Transverse colon (tissue), 4 donors: ENCODE data around the gene EML5.

Source experiments
- POLR2A ChIP-seq: fragments of 450-650 bp; IDR thresholded peaks from one replicate; pipeline ENCODE4 v1.6.1; 2016; ENCODE audit warnings: antibody characterized with exemption, mild to moderate bottlenecking, moderate library complexity
- POLR2AphosphoS5 ChIP-seq, 3 donors: sonication (generic); formaldehyde crosslinking; IDR thresholded peaks; one replicate each; pipeline ENCODE4 v1.6.1; 2016; ENCODE audit warnings: antibody characterized with exemption in 3 of 3
- TF ChIP-seq, protein P1 (sequence below), 5 experiments: fragments of 200-600 bp in 3 of 5; fragments of 450-650 bp in 2 of 5; sonication (generic) in 3 of 5; IDR thresholded peaks; 1 replicate in 2 of 5; 2 replicates in 3 of 5; pipeline ENCODE4 v1.5.1; 2016 to 2017; ENCODE audit warnings: antibody characterized with exemption in 5 of 5, inconsistent platforms in 3 of 5, mild to moderate bottlenecking in 2 of 5, moderate library complexity in 1 of 5

DNA sequence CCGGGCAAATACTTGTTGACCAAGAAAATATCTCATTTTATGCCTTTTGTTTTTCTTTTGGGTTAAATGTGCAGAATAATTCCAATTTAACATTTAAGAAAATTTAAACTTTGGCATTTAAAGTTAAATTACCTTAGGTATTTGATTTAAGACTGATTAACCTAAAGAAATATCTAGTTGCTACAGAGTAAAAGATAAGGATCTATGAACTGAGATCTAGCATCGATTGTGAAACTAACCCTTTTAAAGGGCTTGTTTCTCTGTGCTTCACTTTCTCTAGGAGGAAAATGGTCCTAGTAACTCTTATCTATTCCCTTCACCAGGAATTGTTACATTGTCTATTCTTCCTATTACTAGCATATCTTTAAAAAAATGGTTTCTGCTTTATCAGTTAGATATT, 29.1 kb upstream of the EML5 start:
- TF ChIP-seq POLR2A (no peak), POLR2AphosphoS5 (IDR thresholded peaks at IDR 0.05) (no peak)
- TF ChIP-seq, protein P1, sequence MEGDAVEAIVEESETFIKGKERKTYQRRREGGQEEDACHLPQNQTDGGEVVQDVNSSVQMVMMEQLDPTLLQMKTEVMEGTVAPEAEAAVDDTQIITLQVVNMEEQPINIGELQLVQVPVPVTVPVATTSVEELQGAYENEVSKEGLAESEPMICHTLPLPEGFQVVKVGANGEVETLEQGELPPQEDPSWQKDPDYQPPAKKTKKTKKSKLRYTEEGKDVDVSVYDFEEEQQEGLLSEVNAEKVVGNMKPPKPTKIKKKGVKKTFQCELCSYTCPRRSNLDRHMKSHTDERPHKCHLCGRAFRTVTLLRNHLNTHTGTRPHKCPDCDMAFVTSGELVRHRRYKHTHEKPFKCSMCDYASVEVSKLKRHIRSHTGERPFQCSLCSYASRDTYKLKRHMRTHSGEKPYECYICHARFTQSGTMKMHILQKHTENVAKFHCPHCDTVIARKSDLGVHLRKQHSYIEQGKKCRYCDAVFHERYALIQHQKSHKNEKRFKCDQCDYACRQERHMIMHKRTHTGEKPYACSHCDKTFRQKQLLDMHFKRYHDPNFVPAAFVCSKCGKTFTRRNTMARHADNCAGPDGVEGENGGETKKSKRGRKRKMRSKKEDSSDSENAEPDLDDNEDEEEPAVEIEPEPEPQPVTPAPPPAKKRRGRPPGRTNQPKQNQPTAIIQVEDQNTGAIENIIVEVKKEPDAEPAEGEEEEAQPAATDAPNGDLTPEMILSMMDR (IDR thresholded peaks at IDR 0.05) = no peak
